Measurements from ENCODE around the gene TBC1D14.

TBC1D14 gene

GRCh38 chr4:6894086-6894478 is 15.5 kb upstream of the TBC1D14 start:
- Histone ChIP-seq H3K36me3 (no peaks in the 10 kb centered on the region), H3K4me1 (peaks cover 0 to 9% (median 1%) of the 10 kb centered on the region in 4 donors), H3K4me3 (no peak overlapping the region), H3K27ac (no peak overlapping the region), H3K9me3 (no peaks in the 10 kb centered on the region), H3K27me3 (no peaks in the 10 kb centered on the region)
- no peak for TF ChIP-seq CTCF (IDR thresholded peaks at IDR 0.05)
- no peak for DNase-seq
- intact Hi-C loops (cut with DNase I; ENCODE audit: low total_unique reads), result no loop called here

- no peaks in the 10 kb centered on the region for H3K9me3 ChIP-seq
- no peaks in the 10 kb centered on the region for H3K27me3 ChIP-seq
- H3K4me1 ChIP-seq, result peaks cover 0 to 9% (median 1%) of the 10 kb centered on the region in 4 donors
- no peak overlapping the region for H3K27ac ChIP-seq
- no peak for TF ChIP-seq CTCF (IDR thresholded peaks at IDR 0.05)
- DNase-seq, result no peak
- intact Hi-C loops (cut with DNase I; ENCODE audit: low total_unique reads), result no loop called here
- no peak overlapping the region for H3K4me3 ChIP-seq
- no peaks in the 10 kb centered on the region for H3K36me3 ChIP-seq
These were observed 14.8 kb upstream of the TBC1D14 start for GRCh38 chr4:6894528-6895498.

- H3K27me3 ChIP-seq, result peaks cover 0 to 2% of the 10 kb centered on the region in 2 donors
- H3K36me3 ChIP-seq, result no peaks in the 10 kb centered on the region
- DNase-seq, result no peak
- H3K4me3 ChIP-seq, result no peak overlapping the region
- H3K27ac ChIP-seq, result no peak overlapping the region
- TF ChIP-seq CTCF (IDR thresholded peaks at IDR 0.05), result no peak
- intact Hi-C loops (cut with DNase I; ENCODE audit: low total_unique reads), result no loop called here
- no peaks in the 10 kb centered on the region for H3K9me3 ChIP-seq
- H3K4me1 ChIP-seq, result peaks cover 0 to 9% (median 1%) of the 10 kb centered on the region in 4 donors
These were observed 13.6 kb upstream of the TBC1D14 start for GRCh38 chr4:6896035-6896434.

GRCh38 chr4:6898763-6899162 is 10.9 kb upstream of the TBC1D14 start:
- no peak for DNase-seq
- intact Hi-C loops (cut with DNase I; ENCODE audit: low total_unique reads), result no loop called here
- H3K27ac ChIP-seq, result no peak overlapping the region

GRCh38 chr4:6900181-6900812 is 9.3 kb upstream of the TBC1D14 start:
- intact Hi-C loops (cut with DNase I; ENCODE audit: low total_unique reads), result no loop called here
- Histone ChIP-seq H3K4me1 (peaks cover 0 to 2% (median 0%) of the 10 kb centered on the region in 4 donors), H3K27ac (no peak overlapping the region), H3K27me3 (peaks cover 0 to 17% of the 10 kb centered on the region in 2 donors), H3K9me3 (no peaks in the 10 kb centered on the region), H3K36me3 (no peaks in the 10 kb centered on the region), H3K4me3 (no peak overlapping the region)
- no peak for TF ChIP-seq CTCF (IDR thresholded peaks at IDR 0.05)
- DNase-seq, result no peak

More at GRCh38 chr4:6898763-6899162, 10.9 kb upstream of the TBC1D14 start:
- no peak for TF ChIP-seq CTCF (IDR thresholded peaks at IDR 0.05)
- Histone ChIP-seq H3K9me3 (no peaks in the 10 kb centered on the region), H3K4me1 (peaks cover 0 to 2% (median 0%) of the 10 kb centered on the region in 4 donors), H3K27me3 (peaks cover 0 to 17% of the 10 kb centered on the region in 2 donors), H3K4me3 (no peak overlapping the region), H3K36me3 (no peaks in the 10 kb centered on the region)
